Activated CD8-positive, alpha-beta memory T cell treated with anti-CD3 and anti-CD28 coated beads for 36 hours (primary cell): Measurements from ENCODE around the gene SSH2. TPM values are rescaled to one million over a fixed set of nuclear protein-coding genes. Genes with fewer than 3 reads are reported as not detected.

Source experiments
- CTCF ChIA-PET: fragments of 350-600 bp; sonication (Branson Sonifier 250); formaldehyde crosslinking; loops from one replicate; lab custom pipeline; 2021; ENCODE audit warnings: antibody characterized with exemption; lab: Charles Lee
- POLR2A ChIA-PET: fragments of 350-600 bp; sonication (Branson Sonifier 250); formaldehyde crosslinking; loops from one replicate; lab custom pipeline; 2021; ENCODE audit warnings: antibody characterized with exemption; lab: Charles Lee
- total RNA-seq, 2 experiments: library from RNA; stranded (reverse); gene quantifications; one replicate each; pipeline ENCODE4 v1.2.3, GENCODE V29; 2021

Gene SSH2
- total RNA-seq, 2 experiments from 2014 or later: 26.5 to 27.3 TPM

DNA sequence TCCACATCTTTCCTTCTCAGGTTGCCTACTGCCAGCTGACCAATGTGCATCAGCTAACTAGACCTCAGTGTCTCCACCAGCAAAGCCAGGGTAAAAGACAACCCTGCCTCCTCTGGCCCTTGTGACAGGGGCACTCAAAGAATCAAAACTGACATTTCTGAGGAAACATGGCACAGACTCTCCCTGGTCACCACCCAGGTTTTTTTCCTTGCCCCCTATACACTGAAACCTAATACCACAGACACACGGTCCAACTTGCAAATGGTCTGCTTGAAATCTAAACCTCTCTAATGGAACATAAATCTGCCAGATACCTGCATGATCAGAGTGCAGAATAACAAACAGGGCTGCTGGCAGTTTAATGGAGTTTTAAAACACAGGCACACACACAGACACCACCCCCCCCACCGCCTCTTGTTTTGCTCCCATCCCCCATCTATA lies 287.8 kb downstream of the SSH2 start:
- ChIA-PET POLR2A (interaction anchor here (0.6 kb wide), 1 partner anchor 186 kb away, joined by 3 read pairs; no protein-coding TSS in a partner anchor), CTCF (interaction anchor here (0.6 to 1.7 kb wide), 2 partner anchors 32 to 64 kb away, joined by 4 to 5 read pairs; no protein-coding TSS in a partner anchor)

- POLR2A ChIA-PET: interaction anchor here (0.6 kb wide), 1 partner anchor 311 kb away, joined by 3 read pairs; no protein-coding TSS in a partner anchor
- CTCF ChIA-PET: interaction anchor here (0.7 to 1.7 kb wide), 3 partner anchors 23 to 458 kb away, joined by 3 to 5 read pairs (median 5); no protein-coding TSS in a partner anchor
Observed at GRCh38 chr17:29640981-29641642, 288.9 kb downstream of the SSH2 start.

GRCh38 chr17:29640413-29640812 lies 289.6 kb downstream of the SSH2 start:
- POLR2A ChIA-PET: no interaction called here

DNA sequence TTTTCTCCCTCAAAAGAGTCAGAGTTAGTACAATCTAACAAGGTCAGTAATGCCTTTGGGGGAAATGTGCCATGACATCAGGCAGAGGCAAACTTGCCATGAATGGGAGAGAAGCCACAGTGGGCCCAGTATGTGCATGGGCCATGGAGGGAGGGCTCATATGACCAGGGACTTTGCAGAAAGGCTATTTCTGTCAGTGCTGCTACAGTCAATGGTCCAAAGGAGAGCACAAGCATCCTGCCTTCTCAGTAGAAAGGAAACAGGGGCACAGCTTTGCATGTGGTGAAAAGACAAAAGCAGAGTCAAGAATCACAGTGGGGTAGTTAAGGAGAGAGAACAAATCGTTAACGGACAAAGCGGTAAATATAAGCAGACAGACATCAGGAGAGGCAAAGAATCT lies 296.1 kb downstream of the SSH2 start:
- ChIA-PET POLR2A (no interaction called here), CTCF (interaction anchor here (0.5 to 1.7 kb wide), 2 partner anchors 145 to 274 kb away, joined by 5 read pairs; no protein-coding TSS in a partner anchor)

More at GRCh38 chr17:29640413-29640812, 289.6 kb downstream of the SSH2 start:
- CTCF ChIA-PET: interaction anchor here (0.9 to 1.7 kb wide), 4 partner anchors 11 to 146 kb away, joined by 3 to 5 read pairs (median 4); no protein-coding TSS in a partner anchor

- CTCF ChIA-PET: interaction anchor here (1.1 kb wide), 1 partner anchor 12 kb away, joined by 3 read pairs; no protein-coding TSS in a partner anchor
- POLR2A ChIA-PET: no interaction called here
Observed at GRCh38 chr17:29630630-29631193, 299.3 kb downstream of the SSH2 start.

GRCh38 chr17:29629839-29630238 lies 300.2 kb downstream of the SSH2 start:
- ChIA-PET CTCF (no interaction called here), POLR2A (no interaction called here)

GRCh38 chr17:29628644-29629043 lies 301.4 kb downstream of the SSH2 start:
- CTCF ChIA-PET: interaction anchor here (0.8 to 3.5 kb wide), 3 partner anchors 12 to 15 kb away, joined by 3 to 17 read pairs (median 4); no protein-coding TSS in a partner anchor
- POLR2A ChIA-PET: no interaction called here

- ChIA-PET POLR2A (no interaction called here), CTCF (interaction anchor here (1.6 to 3.5 kb wide), 2 partner anchors 11 to 13 kb away, joined by 4 to 17 read pairs; no protein-coding TSS in a partner anchor)
Observed at GRCh38 chr17:29627951-29628350, 302.1 kb downstream of the SSH2 start.

DNA sequence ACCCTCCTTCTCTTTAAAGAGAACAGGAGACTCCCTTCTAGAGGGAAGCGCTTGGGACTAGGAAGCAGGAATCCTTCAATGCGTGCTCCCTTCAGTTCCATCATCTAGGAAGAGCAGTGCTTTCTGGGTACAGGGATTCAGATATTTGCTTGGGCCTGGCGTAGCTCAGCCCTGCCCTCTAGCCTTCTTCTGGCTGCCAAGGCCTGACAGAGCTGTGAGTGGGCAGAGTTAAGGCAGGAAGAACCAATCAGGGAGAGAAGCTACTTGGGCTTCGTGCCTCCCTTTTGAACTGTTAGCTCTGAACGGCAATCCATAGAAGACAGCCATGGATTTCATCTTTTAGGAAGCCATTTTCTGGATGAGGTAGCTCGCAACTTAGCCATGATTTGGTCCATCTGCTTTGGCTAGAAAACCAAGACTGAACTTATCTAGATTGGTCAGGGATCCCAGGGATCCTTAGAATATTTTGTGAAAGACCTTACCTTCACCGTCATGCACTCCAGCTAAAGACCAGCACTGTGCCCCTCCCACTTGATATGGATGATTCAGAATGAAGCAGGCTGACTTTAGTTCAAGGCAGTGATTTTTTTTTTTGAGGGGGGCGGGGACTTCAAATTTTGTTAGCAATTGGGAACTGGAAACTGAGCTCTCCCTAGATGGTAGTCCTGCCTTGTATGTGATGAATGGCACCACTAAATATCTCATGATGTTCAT lies 304.8 kb downstream of the SSH2 start:
- POLR2A ChIA-PET: interaction anchor here (1.1 kb wide), 1 partner anchor 8 kb away, joined by 5 read pairs; no protein-coding TSS in a partner anchor
- CTCF ChIA-PET: interaction anchor here (1.0 to 3.5 kb wide), 3 partner anchors 8 to 14 kb away, joined by 3 to 17 read pairs (median 9); no protein-coding TSS in a partner anchor

DNA sequence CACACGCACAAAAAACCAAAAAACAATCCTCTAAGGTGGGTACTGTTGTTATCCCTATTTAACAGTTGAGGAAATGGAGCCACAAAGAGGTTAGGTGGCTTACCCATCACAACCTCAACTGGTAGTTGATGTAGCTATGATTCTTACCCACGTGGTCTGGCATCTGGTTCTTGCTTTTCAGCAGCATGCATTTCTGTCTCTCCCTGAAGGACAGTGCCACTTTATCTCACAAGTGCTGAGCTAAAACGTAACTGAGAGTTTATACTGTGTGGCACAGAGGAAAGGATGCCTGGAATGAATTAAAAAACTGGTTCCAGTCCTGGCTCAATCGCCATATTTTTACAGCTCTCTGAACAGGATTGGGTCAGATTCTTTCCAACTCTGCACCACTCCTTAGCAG lies 305.4 kb downstream of the SSH2 start:
- CTCF ChIA-PET: interaction anchor here (0.8 to 1.9 kb wide), 2 partner anchors 14 to 155 kb away, joined by 4 to 9 read pairs; no protein-coding TSS in a partner anchor
- POLR2A ChIA-PET: no interaction called here

GRCh38 chr17:29623283-29623647 lies 306.8 kb downstream of the SSH2 start:
- POLR2A ChIA-PET: no interaction called here
- CTCF ChIA-PET: interaction anchor here (0.6 to 1.1 kb wide), 2 partner anchors 16 to 959 kb away, joined by 4 read pairs; no protein-coding TSS in a partner anchor

GRCh38 chr17:29622337-29623282 lies 307.4 kb downstream of the SSH2 start, which contains the start of gene CORO6:
Gene CORO6 (minus strand): TSS chr17:29622912. CDS start chr17:29621421, 1,491 bp downstream.
- CTCF ChIA-PET: interaction anchor here (0.6 to 1.1 kb wide), 2 partner anchors 17 to 960 kb away, joined by 4 read pairs; no protein-coding TSS in a partner anchor
- POLR2A ChIA-PET: no interaction called here

GRCh38 chr17:29621751-29622194 lies 308.3 kb downstream of the SSH2 start:
- CTCF ChIA-PET: interaction anchor here (0.5 kb wide), 1 partner anchor 21 kb away, joined by 3 read pairs; no protein-coding TSS in a partner anchor
- POLR2A ChIA-PET: interaction anchor here (0.7 kb wide), 1 partner anchor 100 kb away, joined by 5 read pairs; no protein-coding TSS in a partner anchor

GRCh38 chr17:29620779-29621500 lies 309.1 kb downstream of the SSH2 start:
- POLR2A ChIA-PET: interaction anchor here (0.7 kb wide), 1 partner anchor 101 kb away, joined by 5 read pairs; no protein-coding TSS in a partner anchor

DNA sequence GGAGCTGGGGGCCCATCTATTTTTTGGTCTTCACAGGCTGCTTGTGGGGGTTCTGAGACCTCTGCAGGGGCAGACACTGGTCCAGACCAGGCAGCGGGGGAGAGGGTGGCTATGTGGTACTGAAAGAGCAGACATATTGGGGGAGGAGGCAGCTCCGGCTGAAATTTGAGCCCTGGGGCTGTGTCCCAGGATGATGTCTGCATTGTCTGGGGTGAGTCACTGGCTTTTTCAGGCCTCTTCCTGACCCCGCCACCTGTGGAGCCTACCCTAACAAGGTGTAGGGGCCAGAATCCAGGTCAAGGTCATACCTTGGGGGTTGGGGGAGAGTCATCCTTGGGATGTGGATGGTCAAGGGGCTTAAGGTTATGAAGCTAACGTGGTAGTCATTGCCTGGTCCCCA lies 309.8 kb downstream of the SSH2 start:
- ChIA-PET POLR2A (no interaction called here), CTCF (no interaction called here)

More at GRCh38 chr17:29620779-29621500, 309.1 kb downstream of the SSH2 start:
- CTCF ChIA-PET: no interaction called here

DNA sequence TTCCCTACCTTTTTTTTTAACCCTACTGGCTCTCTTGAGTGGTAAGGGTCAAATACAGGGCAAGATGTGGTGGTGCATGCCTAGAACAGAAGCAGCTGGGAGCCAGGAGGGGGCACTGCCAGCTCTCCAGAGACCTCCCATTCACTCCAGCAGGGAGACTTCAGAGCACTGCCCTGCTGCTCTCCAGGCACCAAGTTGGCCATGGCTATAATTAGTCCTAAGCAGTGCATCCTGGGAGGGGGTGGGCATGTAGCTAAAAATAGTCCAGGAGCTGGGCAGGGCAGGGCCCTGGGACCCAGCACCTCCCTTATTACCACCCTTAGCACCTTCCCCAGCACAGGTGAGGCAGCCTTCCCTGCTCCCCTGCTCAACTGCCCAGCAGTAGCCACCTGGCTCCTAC lies 310.8 kb downstream of the SSH2 start:
- ChIA-PET POLR2A (no interaction called here), CTCF (interaction anchor here (0.5 to 4.3 kb wide), 3 partner anchors 20 to 257 kb away, joined by 4 to 33 read pairs (median 22); no protein-coding TSS in a partner anchor)
